WI38 (cell line): ENCODE measurements around the gene SLC25A28.

Experiments
- H3K4me3 ChIP-seq: 2 replicates; pipeline ENCODE4 v1.5.1; 2011; ENCODE audit warnings: low read depth, mild to moderate bottlenecking, control low read depth, low read length
- CTCF ChIP-seq: IDR thresholded peaks from 2 replicates; pipeline ENCODE4 v1.5.1; 2012; ENCODE audit warnings: low read depth, mild to moderate bottlenecking, control low read depth, low read length

Gene SLC25A28

GRCh38 chr10:99659031-99659867, 39.0 kb upstream of the SLC25A28 start, which contains the start of gene ENTPD7:
TSS of gene ENTPD7 (plus strand) at chr10:99659509. CDS start at chr10:99659957, 448 bp downstream.
- 0 out of 2 replicates have a peak, but pooled peaks have one; percentile 11 for TF ChIP-seq CTCF
- H3K4me3 ChIP-seq: peak within 1 kb of the TSS; percentile 96

GRCh38 chr10:99658622-99659030, 38.4 kb upstream of the SLC25A28 start:
- no peak for TF ChIP-seq CTCF
- peak overlapping the region; percentile 96 for H3K4me3 ChIP-seq

GRCh38 chr10:99656199-99657064, 36.2 kb upstream of the SLC25A28 start:
- no peak for TF ChIP-seq CTCF
- no peak overlapping the region for H3K4me3 ChIP-seq

GRCh38 chr10:99654390-99655175, 34.3 kb upstream of the SLC25A28 start:
- TF ChIP-seq CTCF: no peak
- H3K4me3 ChIP-seq: no peak overlapping the region

- no peak for TF ChIP-seq CTCF
- H3K4me3 ChIP-seq: no peak overlapping the region
These were observed 32.7 kb upstream of the SLC25A28 start for GRCh38 chr10:99652800-99653390.

GRCh38 chr10:99648717-99649116, 28.5 kb upstream of the SLC25A28 start:
- TF ChIP-seq CTCF: no peak

More at GRCh38 chr10:99648717-99649116, 28.5 kb upstream of the SLC25A28 start:
- no peak overlapping the region for H3K4me3 ChIP-seq
